Heart left ventricle (tissue), 16 donors: ENCODE results near the gene THBS1. TPM values are rescaled to one million over a fixed set of nuclear protein-coding genes. Genes with fewer than 3 reads are reported as not detected.

Experiments used
- ATAC-seq, 4 donors: fragments of 200-7000 bp; cut with Tn5 transposase; one replicate each; pipeline ENCODE4 v1.9.1; 2020 to 2022; ENCODE audit warnings: moderate library complexity in 4 of 4, mild to moderate bottlenecking in 3 of 4, moderate number of reproducible peaks in 1 of 4
- DNase-seq, 5 donors: peaks; one replicate each; pipeline ENCODE4 v3.0.0-alpha.2; 2020
- H3K27ac ChIP-seq, 12 donors: fragments of 200-600 bp; sonication (generic) in 4 of 12; one replicate each; pipeline versions ENCODE4 v1.5.0 to v1.8.0; 2016 to 2022; ENCODE audit warnings: mild to moderate bottlenecking in 2 of 12
- H3K27me3 ChIP-seq, 9 donors: fragments of 200-600 bp; sonication (generic) in 2 of 9; one replicate each; pipeline versions ENCODE4 v1.5.1 to v1.8.0; 2016 to 2022; ENCODE audit warnings: mild to moderate bottlenecking in 3 of 9
- H3K36me3 ChIP-seq, 9 donors: fragments of 200-600 bp; sonication (generic) in 2 of 9; one replicate each; pipeline versions ENCODE4 v1.5.0 to v1.8.0; 2018 to 2022; ENCODE audit warnings: mild to moderate bottlenecking in 2 of 9
- H3K4me1 ChIP-seq, 12 donors: fragments of 200-600 bp; sonication (generic) in 4 of 12; one replicate each; pipeline versions ENCODE4 v1.5.0 to v1.8.0; 2016 to 2022; ENCODE audit warnings: mild to moderate bottlenecking in 3 of 12
- H3K4me3 ChIP-seq, 12 donors: fragments of 200-600 bp; sonication (generic) in 4 of 12; one replicate each; pipeline versions ENCODE4 v1.5.0 to v1.8.0; 2017 to 2022; ENCODE audit warnings: mild to moderate bottlenecking in 9 of 12, moderate library complexity in 4 of 12
- H3K9me3 ChIP-seq, 12 donors: fragments of 200-600 bp; sonication (generic) in 4 of 12; one replicate each; pipeline versions ENCODE4 v1.5.0 to v1.8.0; 2016 to 2022; ENCODE audit warnings: mild to moderate bottlenecking in 1 of 12
- CTCF ChIP-seq, 12 donors: fragments of 200-600 bp; sonication (generic) in 4 of 12; IDR thresholded peaks; one replicate each; pipeline versions ENCODE4 v1.5.0 to v1.8.0; 2018 to 2022; ENCODE audit warnings: antibody characterized with exemption in 12 of 12, mild to moderate bottlenecking in 5 of 12
- POLR2A ChIP-seq, 2 donors: fragments of 450-650 bp; IDR thresholded peaks; one replicate each; pipeline ENCODE4 v1.6.1; 2017; ENCODE audit warnings: antibody characterized with exemption in 2 of 2, mild to moderate bottlenecking in 2 of 2, moderate library complexity in 2 of 2
- WGBS, 4 donors: extraction: QIAGEN DNeasy Blood & Tissue Kit in 2 of 4; methylation state at CpG; one replicate each; pipeline versions ENCODE4 v1.1.5 to v1.1.7; 2013 to 2018; 5-methylcytosine and 5-hydroxymethylcytosine counted together
- intact Hi-C, 10 donors: fragments of 100-400 bp; cut with DNase I; formaldehyde crosslinking; loops; one replicate each; pipeline versions ENCODE4 v1.11.1 to v1.14.2; 2022
- long read RNA-seq, 3 donors: library from polyadenylated mRNA; unstranded; transcript quantifications; one replicate each; pipeline ENCODE4 v2.0.0, GENCODE V29; 2020 to 2021
- polyA plus RNA-seq, 2 donors: library from polyadenylated mRNA; stranded (reverse); fragments of 200-250 nt; gene quantifications; one replicate each; pipeline ENCODE4 v1.2.3, GENCODE V29; 2013
- total RNA-seq, 9 donors: library from RNA; depleted of rRNA in 2 of 9; stranded (reverse); fragments of >200 nt in 2 of 9; fragmentation: NEBNext Ultra II Directional in 3 of 9; extraction: Animal tissue kit (Norgen Biotek cat#: 25700) in 3 of 9; gene quantifications; one replicate each; pipeline versions ENCODE4 v1.1.0 to v1.2.4, GENCODE V29; 2016 to 2023
- donor health status: ischemic (EF 13 %, LVEDD 7.1; RV severe dilation, severe dysfunction).
- donor health status: healthy with polysubstance abuse.
- donor health status: DM: no; HTN: yes; CAD: no.
- donor health status: DM: no; HTN: no; CAD: no.
- donor health status: ischemic (EF 25% LVEDD 6.9; RV normal size, moderate dysfunction).
- donor health status: ischemic (EF 25% LVEDD 5.7; RV mildly dilated, moderate dysfunction).
- donor health status: healthy.
- donor health status: DM: yes; HTN: yes; CAD: no.
- donor health status: ischemic (EF 35%, LVEDD 5.7; RV mildly dilated, moderate dysfunction).
- donor health status: nonischemic (EF 11% LVEDD 7.7; RV severe dilation, severe dysfunction).
- donor health status: DM: yes; HTN: yes; CAD: no.
- donor health status: PGD.
- donor health status: ischemic (EF 29% LVEDD 5.4; RV normal size, mild dysfunction).
- donor health status: nonischemic (EF 23%, LVEDD 6.1; RV moderate dilation, normal function).

The THBS1 gene
- total RNA-seq (100 to 1,000 TPM in 5 of 9 donors, 10 to 100 TPM in 4; 21.0 to 573 (median 160) TPM), polyA plus RNA-seq (100 to 1,000 TPM in 1 of 2 donors, 1 to 10 TPM in 1; 8.5 to 179 TPM)
- long read RNA-seq, donor 1, full-length matches to known transcripts = 3 of 8 reads
- long read RNA-seq, donor 1, partial matches to known transcripts = 5 of 8 reads
- long read RNA-seq, donor 1, other reads (novel, unspliced or antisense) = 0 of 8 reads
- long read RNA-seq, donor 2, full-length matches to known transcripts = 8 of 137 reads
- long read RNA-seq, donor 2, partial matches to known transcripts = 116 of 137 reads
- long read RNA-seq, donor 2, other reads (novel, unspliced or antisense) = 13 of 137 reads
- long read RNA-seq, donor 3, full-length matches to known transcripts = 16 of 152 reads
- long read RNA-seq, donor 3, partial matches to known transcripts = 129 of 152 reads
- long read RNA-seq, donor 3, other reads (novel, unspliced or antisense) = 7 of 152 reads

GRCh38 chr15:39580485-39581241 is at the start of gene THBS1:
THBS1 (plus strand) TSS chr15:39581079; CDS start chr15:39581858, 779 bp downstream.
- DNase-seq (peak; percentile 85 to 93 (median 88)), ATAC-seq (peak; percentile 33 to 73 (median 67))
- intact Hi-C loops = loop anchor here (1.0 to 10.0 kb wide), 22 partner anchors 88 to 876 kb away; no protein-coding TSS in a partner anchor
- Histone ChIP-seq H3K36me3 (peaks cover 0 to 37% (median 24%) of the 10 kb centered on the region in 9 donors), H3K4me1 (peaks cover 4 to 57% (median 30%) of the 10 kb centered on the region in 12 donors), H3K27ac (peak within 1 kb of the TSS; percentile 61 to 97 (median 88)), H3K9me3 (no peaks in the 10 kb centered on the region), H3K4me3 (peak within 1 kb of the TSS; percentile 35 to 78 (median 64)), H3K27me3 (peaks cover 0 to 4% (median 0%) of the 10 kb centered on the region in 9 donors)
- WGBS, 4 donors = 0 to 1% (median 1%) methylated on average over 43 to 74 of the region's 74 CpGs
- TF ChIP-seq CTCF (IDR thresholded peaks at IDR 0.05) (peak in 5 of 12 donors; percentile 1 to 31 (median 9)), POLR2A (IDR thresholded peaks at IDR 0.05) (peak in 1 of 2 donors; percentile 98)

GRCh38 chr15:39534996-39535395 is 45.9 kb upstream of the THBS1 start:
- Histone ChIP-seq H3K36me3 (no peaks in the 10 kb centered on the region), H3K27me3 (no peaks in the 10 kb centered on the region), H3K4me3 (no peak overlapping the region), H3K9me3 (no peaks in the 10 kb centered on the region), H3K27ac (no peak overlapping the region), H3K4me1 (peaks cover 0 to 7% (median 0%) of the 10 kb centered on the region in 12 donors)
- TF ChIP-seq POLR2A (IDR thresholded peaks at IDR 0.05) (no peak), CTCF (IDR thresholded peaks at IDR 0.05) (no peak)
- no peak for DNase-seq
- intact Hi-C loops = no loop called here
- ATAC-seq = no peak
- WGBS, 4 donors = 87 to 95% (median 94%) methylated on average over 5 of the region's 5 CpGs

- H3K4me1 ChIP-seq = peaks cover 0 to 9% (median 0%) of the 10 kb centered on the region in 12 donors
- TF ChIP-seq POLR2A (IDR thresholded peaks at IDR 0.05) (no peak), CTCF (IDR thresholded peaks at IDR 0.05) (no peak)
- H3K27me3 ChIP-seq = no peaks in the 10 kb centered on the region
- ATAC-seq (no peak), DNase-seq (no peak)
- no peaks in the 10 kb centered on the region for H3K9me3 ChIP-seq
- intact Hi-C loops = no loop called here
- no peaks in the 10 kb centered on the region for H3K36me3 ChIP-seq
- no peak overlapping the region for H3K27ac ChIP-seq
- no peak overlapping the region for H3K4me3 ChIP-seq
- WGBS, 4 donors = 74 to 86% (median 82%) methylated on average over 10 of the region's 10 CpGs
Measured at GRCh38 chr15:39535466-39535865, 45.4 kb upstream of the THBS1 start.

GRCh38 chr15:39538936-39539335 is 41.9 kb upstream of the THBS1 start:
- WGBS, 4 donors = 85 to 93% (median 89%) methylated on average over 3 of the region's 3 CpGs
- intact Hi-C loops = no loop called here
- no peaks in the 10 kb centered on the region for H3K9me3 ChIP-seq
- H3K4me3 ChIP-seq = no peak overlapping the region
- peaks cover 0 to 9% (median 0%) of the 10 kb centered on the region in 12 donors for H3K4me1 ChIP-seq
- H3K36me3 ChIP-seq = no peaks in the 10 kb centered on the region
- TF ChIP-seq POLR2A (IDR thresholded peaks at IDR 0.05) (no peak), CTCF (IDR thresholded peaks at IDR 0.05) (no peak)
- no peak overlapping the region for H3K27ac ChIP-seq
- ATAC-seq (no peak), DNase-seq (no peak)
- no peaks in the 10 kb centered on the region for H3K27me3 ChIP-seq
